HG03159 (cell line): ENCODE measurements around the gene PGAP2.
"Not testable (repeated sequence)": the region's sequence is repeated elsewhere in the genome, so short reads cannot be mapped to it uniquely, and the experiment has no call there.

Source experiments
- ATAC-seq: cut with Tn5 transposase; IDR thresholded peaks from one replicate; pipeline ENCODE4 v1.9.1; 2021; ENCODE audit warnings: mild to moderate bottlenecking, moderate library complexity; ENCODE audit not compliant: unreplicated experiment

PGAP2 gene

DNA sequence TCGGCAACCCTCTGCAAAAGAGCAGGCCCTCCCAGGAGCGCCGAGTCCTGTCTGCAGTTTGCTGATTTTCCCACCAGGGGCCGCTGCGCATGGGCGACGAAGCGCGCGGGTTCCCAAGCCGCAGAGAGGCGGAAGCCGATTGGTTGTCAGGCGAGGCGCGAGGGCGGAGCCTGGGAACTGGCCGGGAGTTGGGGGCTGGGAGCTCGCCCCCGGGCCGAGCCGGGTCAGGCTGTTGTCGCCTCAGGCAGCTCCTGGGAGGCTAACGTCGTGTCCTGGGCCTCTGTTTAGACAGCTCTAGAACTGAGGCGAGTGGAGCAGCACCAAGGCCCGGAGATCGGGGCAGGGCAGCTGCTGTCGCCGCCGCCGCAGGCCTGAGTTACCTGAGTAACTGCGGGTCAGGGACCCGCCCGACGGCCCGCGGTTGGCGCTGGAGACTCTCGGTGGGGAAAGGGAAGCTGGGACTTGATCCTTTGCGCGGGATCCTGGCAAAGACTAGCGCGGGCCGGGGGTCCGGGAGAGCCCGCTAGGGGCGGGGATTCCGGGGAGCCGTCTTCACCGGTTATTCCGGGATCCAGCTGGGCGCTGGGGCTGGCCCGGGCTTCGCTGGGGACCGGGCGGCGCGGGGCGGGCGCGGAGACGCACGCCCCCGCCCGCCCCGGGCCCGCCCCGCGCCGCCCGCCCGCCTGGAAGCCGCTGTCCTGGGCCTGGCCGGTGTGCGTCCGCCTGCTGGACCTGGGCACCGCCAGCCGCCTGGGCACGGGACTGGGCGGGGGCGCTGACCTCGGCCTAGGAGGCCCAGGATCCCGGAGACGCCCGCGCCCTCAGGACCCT is 46.8 kb downstream of the PGAP2 start, which contains the start of gene STIM1:
TSS of gene STIM1 (plus strand) at position 688 of the 831 bp plus-strand sequence. CDS start 607 bp downstream, outside the sequence.
- ATAC-seq: peak; percentile 59

DNA sequence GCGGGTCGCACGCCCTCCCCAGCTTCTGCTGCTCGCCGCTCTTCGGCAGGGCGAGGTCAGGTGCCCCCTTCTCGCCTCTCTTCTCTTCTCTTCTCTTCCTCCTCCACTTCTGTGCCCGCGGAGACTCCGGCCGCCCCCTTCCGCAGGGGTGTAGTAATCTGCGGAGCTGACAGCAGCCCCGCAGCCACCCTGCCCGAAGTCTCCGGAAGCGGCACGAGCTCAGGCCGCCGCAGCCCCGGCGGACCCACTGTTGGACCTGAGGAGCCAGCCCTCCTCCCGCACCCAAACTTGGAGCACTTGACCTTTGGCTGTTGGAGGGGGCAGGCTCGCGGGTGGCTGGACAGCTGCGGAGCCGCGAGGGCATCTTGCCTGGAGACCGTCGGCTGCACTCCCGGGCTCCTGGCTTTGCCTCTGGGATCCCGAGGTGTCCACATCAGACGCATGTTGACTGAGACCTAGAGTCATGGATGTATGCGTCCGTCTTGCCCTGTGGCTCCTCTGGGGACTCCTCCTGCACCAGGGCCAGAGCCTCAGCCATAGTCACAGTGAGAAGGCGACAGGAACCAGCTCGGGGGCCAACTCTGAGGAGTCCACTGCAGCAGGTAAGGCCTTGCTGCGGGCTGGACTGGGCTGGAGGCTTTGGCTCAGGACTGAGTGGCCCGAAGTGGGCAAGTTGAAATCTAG is 47.6 kb downstream of the PGAP2 start:
- peak; percentile 22 for ATAC-seq

DNA sequence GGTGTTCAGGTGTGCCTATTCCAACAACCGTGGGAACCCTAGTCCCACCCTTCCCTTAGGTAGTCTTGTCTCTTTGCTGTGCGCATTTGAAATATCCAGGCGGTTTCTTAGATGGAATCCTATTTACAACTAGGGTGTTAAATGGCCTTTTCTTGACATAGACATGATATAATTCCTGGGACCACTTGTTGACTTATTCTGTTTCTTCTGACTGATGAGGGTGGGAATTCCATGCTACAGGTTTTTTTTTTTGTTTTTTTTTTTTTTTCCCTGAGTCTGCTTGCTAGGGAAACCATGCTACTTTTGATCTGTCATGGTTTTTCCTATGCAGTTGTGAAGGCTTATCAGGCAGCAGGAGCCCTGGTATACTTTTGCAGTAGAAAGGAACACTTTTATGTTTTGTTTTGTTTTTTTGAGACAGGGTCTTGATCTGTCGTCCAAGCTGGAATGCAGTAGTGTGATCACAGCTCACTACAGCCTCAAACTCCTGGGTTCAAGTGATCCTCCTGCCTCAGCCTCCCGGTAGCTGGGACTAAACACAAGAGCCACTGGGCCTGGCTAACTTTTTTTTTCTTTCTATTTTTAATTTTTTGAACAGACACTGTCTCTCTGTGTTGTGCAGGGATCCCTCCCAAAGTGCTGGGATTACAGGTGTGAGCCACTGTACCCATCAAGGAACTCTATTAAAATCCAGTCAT is 48.6 kb downstream of the PGAP2 start:
- ATAC-seq: no peak

DNA sequence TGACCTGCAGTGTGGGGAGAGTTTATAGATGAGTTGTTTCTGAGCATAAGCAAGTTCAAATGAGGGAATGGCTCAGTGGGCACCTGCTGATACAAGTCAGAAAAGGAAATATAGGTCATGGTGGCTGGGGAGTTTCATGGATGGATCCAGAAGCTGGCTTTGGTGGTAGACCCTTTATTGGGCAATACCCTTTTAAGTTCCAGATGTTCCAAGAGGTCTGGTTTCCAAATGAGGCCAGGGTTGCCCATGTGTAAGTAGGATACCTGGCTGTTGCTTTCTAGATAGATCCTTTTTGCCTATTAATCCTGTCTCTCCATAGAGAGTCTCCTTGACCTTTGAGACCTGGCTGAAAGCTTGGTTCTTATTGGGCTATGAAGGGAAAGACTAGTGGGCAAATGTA is 49.3 kb downstream of the PGAP2 start:
- no peak for ATAC-seq

DNA sequence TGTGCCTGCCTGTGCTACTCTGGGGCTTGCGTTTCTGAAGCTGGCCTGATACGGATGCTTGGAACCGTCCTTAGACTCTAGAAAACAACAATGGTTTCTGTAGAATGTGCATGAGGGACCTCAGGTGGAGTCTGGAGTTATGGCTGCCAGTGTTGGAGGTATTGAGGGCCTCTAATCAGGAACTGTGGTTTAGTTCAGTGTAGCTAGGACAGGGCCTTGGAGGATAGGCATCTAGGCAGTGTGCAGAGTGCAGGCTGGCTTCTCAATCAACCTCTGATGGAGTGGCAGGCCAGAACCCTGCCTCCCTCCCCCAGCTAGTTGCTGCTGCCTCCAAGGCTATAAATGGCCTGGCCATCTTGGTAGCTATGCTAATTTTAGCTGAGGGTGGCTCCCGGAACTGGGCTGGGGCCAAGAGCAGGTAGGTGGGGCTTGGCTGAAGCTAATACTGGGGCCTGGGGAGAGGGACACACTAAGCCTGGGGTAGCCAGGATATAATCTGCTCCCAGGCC is 51.1 kb downstream of the PGAP2 start:
- ATAC-seq: peak; percentile 31

DNA sequence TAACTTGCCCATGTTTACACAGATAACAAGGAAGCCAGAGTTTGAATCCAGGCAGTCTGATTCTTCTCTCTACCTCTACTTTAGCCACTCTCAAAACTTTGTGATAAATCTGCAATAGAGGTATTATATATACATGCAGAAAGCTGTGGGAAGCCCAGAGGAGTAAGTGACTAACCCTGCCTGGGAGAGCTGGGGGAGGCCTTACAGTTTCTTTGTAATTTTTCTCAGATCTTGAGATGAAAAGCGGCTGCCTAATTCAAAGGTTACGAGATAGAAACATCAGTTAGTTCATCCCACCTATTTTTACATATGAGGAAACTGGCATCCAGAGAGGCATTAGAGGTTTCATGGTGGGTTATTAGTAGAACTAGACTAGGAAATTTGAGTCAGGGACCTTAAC is 52.0 kb downstream of the PGAP2 start:
- ATAC-seq: no peak

DNA sequence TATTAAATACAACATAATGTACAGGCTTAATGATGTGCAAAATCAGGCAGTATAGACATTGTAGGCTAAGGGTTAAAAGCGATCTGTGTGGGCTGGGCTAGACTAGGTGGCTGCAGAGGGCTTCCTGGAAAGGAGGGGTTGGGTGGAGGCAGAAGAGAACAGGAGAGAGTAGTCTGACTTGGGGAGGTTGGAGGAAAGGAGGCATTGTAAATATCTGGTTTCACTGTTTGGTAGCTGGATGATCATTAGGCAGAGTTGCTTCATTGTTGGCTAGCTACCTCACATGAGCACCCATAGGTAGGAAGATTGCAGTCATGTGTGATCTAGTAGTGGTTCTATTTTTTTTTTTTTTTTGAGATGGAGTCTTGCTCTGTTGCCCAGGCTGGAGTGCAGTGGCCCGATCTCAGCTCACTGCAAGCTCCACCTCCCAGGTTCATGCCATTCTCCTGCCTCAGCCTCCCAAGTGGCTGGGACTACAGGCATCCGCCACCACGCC is 52.6 kb downstream of the PGAP2 start:
- not testable (repeated sequence) for ATAC-seq

DNA sequence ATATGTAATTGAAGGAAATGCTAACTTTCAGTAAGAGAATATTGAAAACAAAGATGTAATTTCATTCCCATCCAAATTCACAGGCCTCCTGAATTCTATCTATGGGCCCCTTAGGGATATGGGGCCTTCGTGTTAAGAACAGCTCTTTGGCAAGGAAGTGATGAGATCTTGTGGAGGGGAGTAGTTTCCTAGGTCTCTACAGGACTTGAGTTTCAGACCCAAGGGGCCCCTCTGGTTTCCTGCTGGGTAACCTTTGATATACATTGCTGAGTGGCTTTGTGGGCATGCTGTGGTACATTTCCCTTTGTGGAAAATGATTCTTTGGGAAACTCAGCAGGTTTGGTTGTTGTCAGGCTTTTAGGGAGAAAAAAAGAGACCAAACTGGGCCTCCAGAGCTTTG is 53.3 kb downstream of the PGAP2 start:
- no peak for ATAC-seq

DNA sequence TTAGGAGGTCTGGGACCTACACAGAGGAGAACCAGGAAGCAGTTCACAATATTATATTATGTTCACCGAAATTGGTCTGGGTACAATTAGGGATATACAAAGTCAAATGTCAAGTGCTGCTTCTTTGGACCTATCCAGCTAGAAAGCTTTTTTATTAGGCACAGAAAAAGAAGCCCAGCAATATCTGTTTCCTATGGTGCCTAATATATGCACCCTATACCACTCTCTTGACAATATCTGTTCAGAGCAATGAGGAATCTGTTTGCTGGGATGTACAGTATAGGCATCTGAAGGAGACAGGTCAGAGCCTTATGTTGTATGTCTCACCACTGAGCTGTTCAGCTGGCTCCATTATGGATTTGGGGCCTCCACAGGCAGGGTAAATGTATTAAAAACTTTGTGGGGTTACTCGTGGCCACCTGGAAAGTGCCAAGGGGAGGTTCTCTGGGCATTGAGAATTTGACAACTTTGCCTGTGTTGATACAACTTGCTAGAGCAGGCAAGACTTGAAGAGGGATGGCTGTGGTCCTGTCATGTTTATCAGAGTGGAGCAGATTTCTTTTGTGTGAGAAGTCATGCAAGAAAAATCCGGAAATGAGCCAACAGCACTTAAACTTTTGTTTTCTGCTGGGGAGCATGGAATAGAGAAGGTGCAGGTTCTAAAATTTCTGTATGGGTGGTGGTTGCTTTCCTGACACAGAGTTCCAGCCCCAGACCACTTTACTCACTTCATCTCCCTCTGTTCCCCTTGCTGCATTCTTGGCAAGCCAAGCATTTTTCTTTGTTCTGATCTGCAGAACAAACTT is 57.2 kb downstream of the PGAP2 start:
- ATAC-seq: no peak

DNA sequence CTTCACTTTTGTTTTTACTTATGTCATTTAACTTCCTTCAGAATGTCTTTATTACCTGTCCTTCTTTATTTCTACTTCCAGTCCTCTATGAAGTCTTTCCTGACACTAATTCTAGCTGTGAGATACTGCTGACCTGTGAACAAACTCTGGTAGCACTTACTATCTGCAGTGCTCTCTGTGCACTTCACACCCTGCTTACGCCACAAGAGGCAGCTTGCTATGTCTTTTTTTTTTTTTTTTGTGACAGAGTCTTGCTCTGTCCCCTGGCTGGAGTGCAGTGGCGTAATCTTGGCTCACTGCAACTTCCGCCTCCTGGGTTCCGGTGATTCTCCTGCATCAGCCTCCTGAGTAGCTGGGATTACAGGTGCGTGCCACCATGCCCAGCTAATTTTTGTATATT is 57.8 kb downstream of the PGAP2 start:
- peak; percentile 35 for ATAC-seq

DNA sequence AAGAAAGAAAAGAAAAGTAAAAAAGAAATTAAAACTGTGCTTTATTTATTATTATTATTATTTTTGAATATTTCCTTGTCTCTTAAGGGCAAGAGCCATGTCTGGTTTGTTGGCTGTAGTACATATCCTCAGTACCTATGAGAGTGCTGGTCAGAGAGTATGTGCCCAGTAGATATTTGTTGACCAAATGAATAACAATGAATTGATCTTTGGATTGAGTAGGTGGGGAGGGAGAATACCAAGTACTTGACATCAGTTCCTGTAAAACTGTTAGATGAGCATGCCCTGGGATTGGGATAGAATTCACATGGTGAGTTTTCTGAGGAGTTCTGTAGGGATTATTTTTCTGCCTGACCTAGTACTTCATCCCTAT is 58.5 kb downstream of the PGAP2 start:
- no peak for ATAC-seq

DNA sequence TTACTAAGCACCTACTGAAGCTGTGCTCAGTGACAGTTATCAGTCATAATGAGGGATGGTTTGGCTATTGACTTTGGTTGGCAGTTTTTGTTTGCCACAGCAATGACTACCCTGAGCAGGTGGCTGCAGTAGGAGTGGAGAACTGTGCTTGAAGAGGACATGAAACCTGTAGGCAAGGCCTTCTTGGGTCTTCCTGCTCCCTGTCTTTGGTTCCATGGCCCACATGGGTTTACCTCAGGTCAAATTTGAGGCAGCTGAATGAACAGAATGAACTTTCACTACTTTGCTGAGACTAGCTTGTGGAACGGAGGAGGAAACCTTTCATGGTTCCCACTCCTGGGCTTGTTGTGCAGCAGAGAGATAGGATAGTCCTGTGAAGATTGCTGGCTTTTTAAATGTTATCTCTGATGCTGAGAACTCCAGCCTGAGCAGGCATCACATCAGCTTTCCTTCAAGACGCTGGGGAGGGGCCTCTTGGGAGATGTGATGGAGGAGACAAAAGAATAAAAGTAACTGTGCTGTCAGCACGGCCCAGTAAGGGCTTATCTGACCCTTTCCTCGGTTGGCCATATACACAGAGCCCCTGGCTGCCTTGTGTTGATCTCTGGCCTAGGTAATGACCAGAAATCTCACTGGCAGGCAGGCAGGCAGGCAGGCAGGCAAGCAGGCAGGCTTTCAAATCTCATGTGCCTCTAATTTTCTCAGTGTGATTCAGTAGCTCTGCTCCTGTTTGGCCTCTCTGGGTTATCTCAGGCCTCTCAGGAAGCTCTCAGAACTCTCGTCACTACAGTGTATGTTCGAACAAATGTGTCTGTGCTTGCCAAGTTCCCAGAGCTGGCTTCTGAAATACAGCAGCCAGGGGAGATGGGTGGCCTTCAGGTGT is 59.1 kb downstream of the PGAP2 start:
- ATAC-seq: peak; percentile 70

DNA sequence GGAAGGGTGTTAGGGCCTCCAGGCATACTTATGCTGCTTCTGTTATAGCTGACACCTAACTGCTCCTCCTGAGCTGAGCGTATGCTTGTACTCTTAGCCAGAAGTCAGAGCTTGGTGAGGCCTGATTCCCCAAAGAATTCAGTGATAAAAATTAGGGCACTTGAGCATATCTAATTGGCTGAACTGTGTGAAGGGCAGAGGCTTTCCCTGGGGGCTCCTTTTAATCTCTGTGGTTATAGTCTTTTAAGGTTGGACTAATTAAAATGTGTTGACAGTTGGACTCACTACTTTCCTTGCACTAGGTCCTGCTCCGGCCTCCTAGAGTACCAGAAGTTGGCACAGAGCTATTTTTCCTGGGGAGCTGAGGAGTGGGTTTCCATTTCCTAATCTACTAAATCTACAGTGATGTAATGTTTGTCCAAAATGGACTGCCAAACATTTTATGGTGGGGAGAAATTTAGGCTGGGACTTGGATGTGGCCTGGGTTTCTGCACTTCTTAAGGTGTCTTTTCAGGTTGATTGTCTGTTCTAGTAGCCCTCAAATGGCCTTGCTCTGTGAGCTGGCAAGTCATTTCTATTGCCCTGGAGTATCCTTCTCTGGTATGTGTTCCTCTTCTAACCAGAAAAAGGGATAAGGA is 65.5 kb downstream of the PGAP2 start:
- no peak for ATAC-seq
